HG03439 (cell line): ENCODE measurements around the gene LIN28B.
"Not testable (repeated sequence)": the region's sequence is repeated elsewhere in the genome, so short reads cannot be mapped to it uniquely, and the experiment has no call there.

Experiments
- ATAC-seq: cut with Tn5 transposase; IDR thresholded peaks from one replicate; pipeline ENCODE4 v1.9.1; 2021; ENCODE audit warnings: mild to moderate bottlenecking, moderate library complexity; ENCODE audit not compliant: unreplicated experiment

LIN28B gene

GRCh38 chr6:104956731-104957294 lies at the start of gene LIN28B:
TSS of gene LIN28B (plus strand) at chr6:104957107. CDS start at chr6:104957251, 144 bp downstream.
- ATAC-seq, result no peak

- ATAC-seq, result no peak
Measured at GRCh38 chr6:104908031-104908887, 48.6 kb upstream of the LIN28B start.

- ATAC-seq, result no peak
Measured at GRCh38 chr6:104908888-104909525, 47.9 kb upstream of the LIN28B start.

- no peak for ATAC-seq
Measured at GRCh38 chr6:104921896-104922295, 35.0 kb upstream of the LIN28B start.

GRCh38 chr6:104928141-104928540 lies 28.8 kb upstream of the LIN28B start:
- no peak for ATAC-seq

- ATAC-seq, result no peak
Measured at GRCh38 chr6:104929353-104929752, 27.6 kb upstream of the LIN28B start.

- ATAC-seq, result no peak
Measured at GRCh38 chr6:104930939-104931338, 26.0 kb upstream of the LIN28B start.

- no peak for ATAC-seq
Measured at GRCh38 chr6:104936766-104937535, 20.0 kb upstream of the LIN28B start.

GRCh38 chr6:104940238-104940892 lies 16.5 kb upstream of the LIN28B start:
- ATAC-seq, result no peak

- ATAC-seq, result no peak
Measured at GRCh38 chr6:104940893-104941728, 15.8 kb upstream of the LIN28B start.

- no peak for ATAC-seq
Measured at GRCh38 chr6:104941729-104942091, 15.2 kb upstream of the LIN28B start.

- no peak for ATAC-seq
Measured at GRCh38 chr6:104943781-104944180, 13.1 kb upstream of the LIN28B start.

GRCh38 chr6:104949206-104949605 lies 7.7 kb upstream of the LIN28B start:
- ATAC-seq, result no peak

- ATAC-seq, result no peak
Measured at GRCh38 chr6:104951677-104952076, 5.2 kb upstream of the LIN28B start.

- ATAC-seq, result no peak
Measured at GRCh38 chr6:104952911-104953399, 4.0 kb upstream of the LIN28B start.

- not testable (repeated sequence) for ATAC-seq
Measured at GRCh38 chr6:104953400-104954189, 3.3 kb upstream of the LIN28B start.

GRCh38 chr6:104954190-104954797 lies 2.6 kb upstream of the LIN28B start:
- ATAC-seq, result no peak

- ATAC-seq, result no peak
Measured at GRCh38 chr6:104955491-104955890, 1.4 kb upstream of the LIN28B start.
